Bronchial epithelial cell (primary cell): Measurements from ENCODE around the gene MRPL1. TPM values are rescaled to one million over a fixed set of nuclear protein-coding genes. Genes with fewer than 3 reads are reported as not detected.
A peak's percentile ranks its signal among the peaks of the same experiment; 100 is the strongest.
"Not testable (repeated sequence)": the region's sequence is repeated elsewhere in the genome, so short reads cannot be mapped to it uniquely, and the experiment has no call there.

ENCODE experiments used
- DNase-seq: peaks from one replicate; pipeline ENCODE4 v3.0.0-alpha.2; 2010; ENCODE audit warnings: low read depth
- FAIRE-seq: peaks from 2 replicates; lab custom pipeline; 2011; peaks lifted over from hg19 to GRCh38; lab: Jason Lieb, UNC
- H3K27me3 ChIP-seq: 2 replicates; pipeline ENCODE4 v1.5.1; 2011; ENCODE audit warnings: low read length; ENCODE audit not compliant: control insufficient read depth, insufficient read depth
- H3K36me3 ChIP-seq: 2 replicates; pipeline ENCODE4 v1.5.1; 2011; ENCODE audit warnings: low read length; ENCODE audit not compliant: control insufficient read depth, insufficient read depth
- H3K4me3 ChIP-seq: 2 replicates; pipeline ENCODE4 v1.5.1; 2011; ENCODE audit warnings: mild to moderate bottlenecking, low read depth, low read length, control low read depth
- CTCF ChIP-seq: IDR thresholded peaks from 2 replicates; pipeline ENCODE4 v1.5.1; 2011; ENCODE audit warnings: mild to moderate bottlenecking, moderate library complexity, low read length, control low read depth, inconsistent platforms; ENCODE audit not compliant: insufficient read depth, severe bottlenecking
- total RNA-seq: library from RNA; depleted of rRNA; stranded (reverse); fragments of >200 nt; gene quantifications from 2 replicates; pipeline ENCODE4 v1.2.1, GENCODE V29; 2014

MRPL1 gene
- total RNA-seq, 1 donor from 2014 or later: 24.7 TPM

- TF ChIP-seq CTCF: no peak
- no peak for DNase-seq
These were observed 96.3 kb downstream of the MRPL1 start for GRCh38 chr4:77958897-77959296.

GRCh38 chr4:77959566-77960338 lies 97.1 kb downstream of the MRPL1 start:
- peak; percentile 59 for DNase-seq
- Histone ChIP-seq H3K4me3 (no peak overlapping the region), H3K27me3 (no peaks in the 10 kb centered on the region), H3K36me3 (no peaks in the 10 kb centered on the region)
- no peak for FAIRE-seq
- TF ChIP-seq CTCF: peak; percentile 49

More at GRCh38 chr4:77958897-77959296, 96.3 kb downstream of the MRPL1 start:
- no peaks in the 10 kb centered on the region for H3K36me3 ChIP-seq
- no peak overlapping the region for H3K4me3 ChIP-seq
- FAIRE-seq: no peak
- no peaks in the 10 kb centered on the region for H3K27me3 ChIP-seq

GRCh38 chr4:77960367-77960766 lies 97.7 kb downstream of the MRPL1 start:
- no peak overlapping the region for H3K4me3 ChIP-seq
- no peak for FAIRE-seq
- no peaks in the 10 kb centered on the region for H3K36me3 ChIP-seq
- no peak for TF ChIP-seq CTCF
- DNase-seq: no peak
- no peaks in the 10 kb centered on the region for H3K27me3 ChIP-seq

- FAIRE-seq: no peak
- no peak for TF ChIP-seq CTCF
These were observed 100.4 kb downstream of the MRPL1 start for GRCh38 chr4:77963004-77963403.

GRCh38 chr4:77973657-77974056 lies 111.0 kb downstream of the MRPL1 start:
- H3K36me3 ChIP-seq, H3K27me3 ChIP-seq, DNase-seq, FAIRE-seq, H3K4me3 ChIP-seq: not testable (repeated sequence)

More at GRCh38 chr4:77963004-77963403, 100.4 kb downstream of the MRPL1 start:
- DNase-seq: no peak
- Histone ChIP-seq H3K36me3 (no peaks in the 10 kb centered on the region), H3K4me3 (no peak overlapping the region), H3K27me3 (no peaks in the 10 kb centered on the region)

GRCh38 chr4:77982900-77983540 lies 120.4 kb downstream of the MRPL1 start:
- not testable (repeated sequence) for H3K36me3 ChIP-seq, FAIRE-seq, H3K4me3 ChIP-seq, DNase-seq, H3K27me3 ChIP-seq

- not testable (repeated sequence) for H3K27me3 ChIP-seq, DNase-seq, H3K4me3 ChIP-seq, FAIRE-seq, H3K36me3 ChIP-seq
These were observed 121.1 kb downstream of the MRPL1 start for GRCh38 chr4:77983612-77984311.
